Right lobe of liver (tissue), 6 donors: ENCODE data around the gene PCSK6. TPM values are rescaled to one million over a fixed set of nuclear protein-coding genes. Genes with fewer than 3 reads are reported as not detected.

Experiments used
- ATAC-seq, 4 donors: fragments of 200-7000 bp; cut with Tn5 transposase; one replicate each; pipeline ENCODE4 v1.9.1; 2020; ENCODE audit warnings: mild to moderate bottlenecking in 4 of 4, moderate library complexity in 4 of 4
- DNase-seq, 3 donors: peaks; one replicate each; pipeline ENCODE4 v3.0.0-alpha.2; 2020
- H3K27ac ChIP-seq, 3 donors: fragments of 200-600 bp; one replicate each; pipeline ENCODE4 v1.8.0; 2022
- H3K27me3 ChIP-seq, 2 donors: fragments of 200-600 bp; one replicate each; pipeline ENCODE4 v1.8.0; 2022
- H3K36me3 ChIP-seq, 4 donors: fragments of 200-600 bp; sonication (generic) in 1 of 4; one replicate each; pipeline versions ENCODE4 v1.5.1 to v1.8.0; 2017 to 2022; ENCODE audit warnings: control low read depth in 1 of 4
- H3K4me1 ChIP-seq, 4 donors: fragments of 200-600 bp; sonication (generic) in 1 of 4; one replicate each; pipeline versions ENCODE4 v1.5.1 to v1.8.0; 2017 to 2022; ENCODE audit warnings: control low read depth in 1 of 4
- H3K4me3 ChIP-seq, 3 donors: fragments of 200-600 bp; one replicate each; pipeline ENCODE4 v1.8.0; 2022
- H3K9me3 ChIP-seq, 4 donors: fragments of 200-600 bp; sonication (generic) in 1 of 4; one replicate each; pipeline versions ENCODE4 v1.5.1 to v1.8.0; 2017 to 2022; ENCODE audit warnings: control low read depth in 1 of 4
- POLR2A ChIP-seq: fragments of 450-650 bp; IDR thresholded peaks from one replicate; pipeline ENCODE4 v1.6.1; 2017; ENCODE audit warnings: antibody characterized with exemption, mild to moderate bottlenecking
- WGBS: methylation state at CpG from one replicate; pipeline ENCODE4 v1.1.6; 2018; ENCODE audit warnings: low coverage, low lambda C conversion rate; ENCODE audit not compliant: insufficient coverage; ENCODE audit errors: missing lambda C conversion rate; 5-methylcytosine and 5-hydroxymethylcytosine counted together
- intact Hi-C, 2 donors: fragments of 100-400 bp; cut with DNase I; formaldehyde crosslinking; loops; one replicate each; pipeline versions ENCODE4 v1.11.2 to v1.14.1; 2022
- total RNA-seq, 6 experiments: library from RNA; depleted of rRNA in 2 of 6; stranded (reverse); fragments of >200 nt in 2 of 6; fragmentation: NEBNext Ultra II Directional in 3 of 6; extraction: Animal tissue kit (Norgen Biotek cat#: 25700) in 3 of 6; gene quantifications; one replicate each; pipeline versions ENCODE4 v1.1.0 to v1.2.4, GENCODE V29; 2016 to 2023
- TF ChIP-seq, protein P1 (sequence below), 4 donors: fragments of 200-600 bp in 3 of 4; fragments of 450-650 bp in 1 of 4; IDR thresholded peaks; one replicate each; pipeline versions ENCODE4 v1.5.1 to v1.8.0; 2016 to 2022; ENCODE audit warnings: antibody characterized with exemption in 4 of 4, mild to moderate bottlenecking in 2 of 4
- donor health status: DM: no; HTN: yes; CAD: no.
- donor health status: DM: no; HTN: no; CAD: no.
- donor health status: DM: no; HTN: no; CAD: no.
- donor health status: DM: no; HTN: yes; CAD: no.
- donor health status: DM: no; HTN: yes; CAD: no.

The PCSK6 gene
- total RNA-seq, 6 experiments from 2014 or later: 165 to 218 (median 207) TPM

- intact Hi-C loops: no loop called here
- 89% methylated on average over 12 of the region's 12 CpGs for WGBS
- ATAC-seq (no peak), DNase-seq (peak in 1 of 3 donors; percentile 39)
- peak overlapping the region in 2 of 3 donors; percentile 31 to 36 for H3K27ac ChIP-seq
- H3K4me3 ChIP-seq: no peak overlapping the region
- no peaks in the 10 kb centered on the region for H3K36me3 ChIP-seq
- TF ChIP-seq POLR2A: no peak
- TF ChIP-seq, protein P1, sequence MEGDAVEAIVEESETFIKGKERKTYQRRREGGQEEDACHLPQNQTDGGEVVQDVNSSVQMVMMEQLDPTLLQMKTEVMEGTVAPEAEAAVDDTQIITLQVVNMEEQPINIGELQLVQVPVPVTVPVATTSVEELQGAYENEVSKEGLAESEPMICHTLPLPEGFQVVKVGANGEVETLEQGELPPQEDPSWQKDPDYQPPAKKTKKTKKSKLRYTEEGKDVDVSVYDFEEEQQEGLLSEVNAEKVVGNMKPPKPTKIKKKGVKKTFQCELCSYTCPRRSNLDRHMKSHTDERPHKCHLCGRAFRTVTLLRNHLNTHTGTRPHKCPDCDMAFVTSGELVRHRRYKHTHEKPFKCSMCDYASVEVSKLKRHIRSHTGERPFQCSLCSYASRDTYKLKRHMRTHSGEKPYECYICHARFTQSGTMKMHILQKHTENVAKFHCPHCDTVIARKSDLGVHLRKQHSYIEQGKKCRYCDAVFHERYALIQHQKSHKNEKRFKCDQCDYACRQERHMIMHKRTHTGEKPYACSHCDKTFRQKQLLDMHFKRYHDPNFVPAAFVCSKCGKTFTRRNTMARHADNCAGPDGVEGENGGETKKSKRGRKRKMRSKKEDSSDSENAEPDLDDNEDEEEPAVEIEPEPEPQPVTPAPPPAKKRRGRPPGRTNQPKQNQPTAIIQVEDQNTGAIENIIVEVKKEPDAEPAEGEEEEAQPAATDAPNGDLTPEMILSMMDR (IDR thresholded peaks at IDR 0.05): no peak
- H3K27me3 ChIP-seq: no peaks in the 10 kb centered on the region
- peaks cover 0 to 45% (median 15%) of the 10 kb centered on the region in 4 donors for H3K4me1 ChIP-seq
- no peaks in the 10 kb centered on the region for H3K9me3 ChIP-seq
Observed at GRCh38 chr15:101459579-101460300, 29.8 kb downstream of the PCSK6 start.

DNA sequence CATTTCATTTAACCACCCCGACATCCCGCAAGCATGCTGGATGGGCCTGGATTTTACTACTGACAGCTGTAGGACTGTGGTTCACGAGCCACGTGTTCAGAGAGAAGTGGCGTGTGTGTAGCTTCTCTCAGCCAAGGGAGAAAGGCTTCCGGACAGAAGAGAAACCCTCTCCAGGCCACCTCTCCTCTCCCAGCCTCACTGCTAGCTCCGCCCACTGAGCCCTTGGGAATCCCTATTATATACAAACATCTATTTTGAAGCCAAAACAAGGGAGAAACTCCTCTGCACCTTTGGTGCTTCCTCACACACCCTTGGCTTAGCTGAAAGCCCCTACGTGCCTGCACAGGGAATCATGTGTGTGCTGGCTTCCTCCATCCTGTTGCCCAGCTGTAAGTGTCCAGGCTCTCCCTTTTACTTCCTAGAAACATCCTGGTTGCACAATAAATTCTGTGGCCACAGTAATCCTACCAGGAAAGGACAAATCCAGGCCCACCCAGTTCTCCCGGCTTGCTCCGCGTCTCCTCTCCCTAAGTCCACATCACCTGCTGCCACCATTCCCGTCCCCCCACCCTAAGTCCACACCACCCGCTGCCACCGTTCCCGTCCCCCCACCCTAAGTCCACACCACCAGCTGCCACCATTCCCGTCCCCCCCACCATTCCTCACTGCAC, 30.5 kb downstream of the PCSK6 start:
- no peaks in the 10 kb centered on the region for H3K9me3 ChIP-seq
- H3K4me3 ChIP-seq: no peak overlapping the region
- DNase-seq (peak in 1 of 3 donors; percentile 38), ATAC-seq (peak; percentile 28 to 54 (median 36))
- intact Hi-C loops: no loop called here
- TF ChIP-seq, protein P1 (IDR thresholded peaks at IDR 0.05): no peak
- TF ChIP-seq POLR2A: no peak
- H3K36me3 ChIP-seq: no peaks in the 10 kb centered on the region
- H3K4me1 ChIP-seq: peaks cover 0 to 45% (median 17%) of the 10 kb centered on the region in 4 donors
- peak overlapping the region in 2 of 3 donors; percentile 29 to 57 for H3K27ac ChIP-seq
- H3K27me3 ChIP-seq: no peaks in the 10 kb centered on the region
- WGBS: 59% methylated on average over 13 of the region's 16 CpGs

GRCh38 chr15:101458158-101458900, 31.2 kb downstream of the PCSK6 start:
- intact Hi-C loops: no loop called here
- Histone ChIP-seq H3K36me3 (no peaks in the 10 kb centered on the region), H3K27ac (peak overlapping the region in 2 of 3 donors; percentile 29 to 57), H3K9me3 (no peaks in the 10 kb centered on the region), H3K27me3 (no peaks in the 10 kb centered on the region), H3K4me1 (peaks cover 0 to 52% (median 20%) of the 10 kb centered on the region in 4 donors), H3K4me3 (no peak overlapping the region)
- ATAC-seq: no peak
- 92% methylated on average over 10 of the region's 23 CpGs for WGBS
- peak in 1 of 3 donors; percentile 26 for DNase-seq
- no peak for TF ChIP-seq POLR2A
- TF ChIP-seq, protein P1 (IDR thresholded peaks at IDR 0.05): no peak

DNA sequence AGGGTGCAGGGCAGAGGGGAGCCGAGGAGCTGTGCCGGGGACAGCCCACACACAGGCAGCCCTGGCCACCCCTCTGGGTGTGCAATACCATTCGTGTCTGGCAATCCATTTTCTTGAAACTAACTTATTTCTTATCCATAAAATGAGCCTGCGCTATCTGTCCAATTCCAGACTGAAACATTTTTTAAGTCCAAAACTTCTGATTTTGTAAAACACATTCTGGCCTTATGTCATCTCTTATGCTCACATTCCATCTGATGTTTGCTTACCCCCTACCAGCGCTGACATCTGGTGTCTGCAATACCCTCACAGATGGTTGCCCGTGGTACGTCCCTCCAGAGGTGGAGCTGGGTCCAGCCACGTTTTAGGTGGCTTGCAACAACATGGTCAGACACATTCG, 31.8 kb downstream of the PCSK6 start:
- DNase-seq: peak in 1 of 3 donors; percentile 12
- H3K9me3 ChIP-seq: no peaks in the 10 kb centered on the region
- H3K4me3 ChIP-seq: no peak overlapping the region
- TF ChIP-seq, protein P1 (IDR thresholded peaks at IDR 0.05): no peak
- TF ChIP-seq POLR2A: no peak
- no peaks in the 10 kb centered on the region for H3K36me3 ChIP-seq
- intact Hi-C loops: no loop called here
- H3K4me1 ChIP-seq: peaks cover 0 to 58% (median 24%) of the 10 kb centered on the region in 4 donors
- no peak for ATAC-seq
- 73% methylated on average over 8 of the region's 9 CpGs for WGBS
- H3K27me3 ChIP-seq: no peaks in the 10 kb centered on the region
- no peak overlapping the region for H3K27ac ChIP-seq
